ENCODE data around the gene EIF4E2. TPM values are rescaled to one million over a fixed set of nuclear protein-coding genes. Genes with fewer than 3 reads are reported as not detected.

The EIF4E2 gene
- total RNA-seq, 1 experiment from 2014 or later: 97.8 TPM

- TF ChIP-seq SP1 (CRISPR knock-in tag; conservative IDR thresholded peaks at IDR 0.05) (no peak), ZNF532 (CRISPR knock-in tag; IDR thresholded peaks at IDR 0.05; ENCODE audit: borderline replicate concordance) (no peak), MLX (CRISPR knock-in tag; IDR thresholded peaks at IDR 0.05) (no peak), ERG (CRISPR knock-in tag; IDR thresholded peaks at IDR 0.05) (no peak), CTCF (IDR thresholded peaks at IDR 0.05) (no peak), HMGA2 (CRISPR knock-in tag; IDR thresholded peaks at IDR 0.05) (no peak)
Measured at GRCh38 chr2:232576995-232577394, 26.5 kb downstream of the EIF4E2 start (continued).

- DNase-seq (ENCODE audit: low spot score) (no peak), ATAC-seq (no peak)
- H3K4me3 Mint-ChIP-seq: no peak overlapping the region
- TF ChIP-seq ZBTB21 (CRISPR knock-in tag; IDR thresholded peaks at IDR 0.05; ENCODE audit: borderline replicate concordance): no peak
- no peak for TF ChIP-seq SP1 (CRISPR knock-in tag; conservative IDR thresholded peaks at IDR 0.05)
- no peak for TF ChIP-seq KAT7 (CRISPR knock-in tag; IDR thresholded peaks at IDR 0.05; ENCODE audit: borderline replicate concordance)
- no peak for TF ChIP-seq RORB (CRISPR knock-in tag; IDR thresholded peaks at IDR 0.05)
- TF ChIP-seq ZSCAN18 (CRISPR knock-in tag; IDR thresholded peaks at IDR 0.05): no peak
- no peak for TF ChIP-seq ATF3 (CRISPR knock-in tag; conservative IDR thresholded peaks at IDR 0.05)
- no peak for TF ChIP-seq ZNF263 (CRISPR knock-in tag; IDR thresholded peaks at IDR 0.05; ENCODE audit: low read depth)
- no peak for TF ChIP-seq ZNF281 (CRISPR knock-in tag; IDR thresholded peaks at IDR 0.05)
- no peak for TF ChIP-seq NR2C2 (CRISPR knock-in tag; IDR thresholded peaks at IDR 0.05)
- no peak for TF ChIP-seq ZNF138 (CRISPR knock-in tag; conservative IDR thresholded peaks at IDR 0.05)
- TF ChIP-seq CTCF (IDR thresholded peaks at IDR 0.05): no peak
- H3K27ac Mint-ChIP-seq: no peak overlapping the region
- no peaks in the 10 kb centered on the region for H3K9me3 Mint-ChIP-seq
- POLR2A ChIA-PET: no interaction called here
- peaks cover 34% of the 10 kb centered on the region for H3K36me3 Mint-ChIP-seq
- H3K4me1 Mint-ChIP-seq: no peaks in the 10 kb centered on the region
- CTCF ChIA-PET: interaction anchor here (1.0 to 1.3 kb wide), 2 partner anchors 9 to 16 kb away, joined by 3 read pairs; no protein-coding TSS in a partner anchor
- no peaks in the 10 kb centered on the region for H3K27me3 Mint-ChIP-seq (ENCODE audit: low read depth)
Measured at GRCh38 chr2:232577841-232578240, 27.4 kb downstream of the EIF4E2 start.

All from WTC11 (cell line).